GM18505 (cell line): ENCODE data around the gene FUT3.

Source experiments
- ATAC-seq: cut with Tn5 transposase; IDR thresholded peaks from one replicate; pipeline ENCODE4 v1.9.1; 2021; ENCODE audit not compliant: unreplicated experiment
- POLR2A ChIP-seq: IDR thresholded peaks from 4 replicates; pipeline ENCODE4 v1.6.1; 2011; ENCODE audit warnings: borderline replicate concordance; ENCODE audit not compliant: insufficient read depth, insufficient read length; ENCODE audit errors: extremely low read depth

Gene FUT3

GRCh38 chr19:5827891-5828660 lies 23.2 kb downstream of the FUT3 start:
- ATAC-seq: peak; percentile 67
- TF ChIP-seq POLR2A: peak; percentile 91

- no peak for TF ChIP-seq POLR2A
- ATAC-seq: no peak
Measured at GRCh38 chr19:5827342-5827890, 23.8 kb downstream of the FUT3 start.

GRCh38 chr19:5826531-5827341 lies 24.5 kb downstream of the FUT3 start:
- TF ChIP-seq POLR2A: no peak
- no peak for ATAC-seq

- ATAC-seq: no peak
- TF ChIP-seq POLR2A: no peak
Measured at GRCh38 chr19:5825178-5825577, 26.1 kb downstream of the FUT3 start.

- ATAC-seq: no peak
- no peak for TF ChIP-seq POLR2A
Measured at GRCh38 chr19:5824751-5825150, 26.5 kb downstream of the FUT3 start.

DNA sequence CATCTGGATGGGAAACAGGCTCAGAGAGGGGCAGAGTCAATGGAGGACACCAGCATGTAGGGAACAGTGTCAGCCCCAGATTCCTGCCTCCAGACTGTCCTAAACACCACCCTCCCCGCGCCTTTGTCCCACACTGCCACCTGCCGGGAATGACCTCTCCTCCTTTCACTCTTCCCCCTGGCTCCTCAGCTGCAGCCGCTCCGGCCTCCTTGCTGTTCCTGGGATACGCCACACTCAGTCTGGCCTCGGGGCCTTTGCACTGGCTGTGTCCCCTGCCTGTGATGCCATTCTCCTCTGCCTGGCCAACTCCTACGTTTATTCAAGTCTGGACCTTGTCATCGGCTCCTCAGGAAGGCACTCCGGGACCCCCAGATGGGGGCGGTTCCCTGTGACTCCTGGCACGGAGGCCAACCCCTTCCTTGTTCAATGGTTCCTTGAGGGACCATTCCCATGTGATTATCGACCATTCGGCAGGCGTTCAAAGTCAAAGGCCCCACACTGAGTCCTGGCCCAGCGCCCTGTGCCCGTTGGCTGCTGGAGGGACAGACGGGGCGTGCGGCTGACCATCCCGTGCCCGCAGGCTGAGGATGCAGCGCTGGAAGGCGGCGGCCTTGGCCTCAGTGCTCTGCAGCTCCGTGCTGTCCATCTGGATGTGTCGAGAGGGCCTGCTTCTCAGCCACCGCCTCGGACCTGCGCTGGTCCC lies 27.5 kb downstream of the FUT3 start:
- TF ChIP-seq POLR2A: no peak
- ATAC-seq: no peak

GRCh38 chr19:5822181-5822844 lies 28.9 kb downstream of the FUT3 start:
- no peak for ATAC-seq

GRCh38 chr19:5821521-5822180 lies 29.6 kb downstream of the FUT3 start:
- no peak for ATAC-seq
- TF ChIP-seq POLR2A: no peak

More at GRCh38 chr19:5822181-5822844, 28.9 kb downstream of the FUT3 start:
- TF ChIP-seq POLR2A: no peak

- no peak for ATAC-seq
- no peak for TF ChIP-seq POLR2A
Measured at GRCh38 chr19:5820785-5821184, 30.5 kb downstream of the FUT3 start.

- TF ChIP-seq POLR2A: no peak
- ATAC-seq: no peak
Measured at GRCh38 chr19:5818594-5818993, 32.7 kb downstream of the FUT3 start.

GRCh38 chr19:5817218-5817617 lies 34.0 kb downstream of the FUT3 start:
- ATAC-seq: no peak
- TF ChIP-seq POLR2A: no peak

DNA sequence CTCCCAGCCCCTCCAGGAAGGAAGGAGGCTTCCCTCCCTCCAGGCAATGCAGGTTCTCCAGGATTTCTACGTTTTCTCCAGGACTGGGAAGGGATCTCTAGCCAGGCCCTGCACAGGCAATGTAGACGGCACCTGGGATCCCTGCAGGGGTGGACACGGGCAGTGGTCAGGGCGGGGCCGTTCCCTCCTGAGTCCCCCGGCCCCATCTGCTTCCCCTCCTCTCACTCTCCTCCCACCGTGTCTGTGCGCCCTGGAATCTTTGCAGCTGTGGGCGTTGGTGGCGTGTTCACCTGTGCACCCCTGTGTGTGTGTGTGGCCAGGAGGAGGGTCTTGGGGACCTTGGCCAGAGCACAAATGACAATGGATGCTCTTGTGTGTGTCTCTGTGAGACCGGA lies 36.4 kb downstream of the FUT3 start:
- TF ChIP-seq POLR2A: no peak
- no peak for ATAC-seq
